GM12878 (cell line): ENCODE measurements around the gene SEC14L1. TPM values are rescaled to one million over a fixed set of nuclear protein-coding genes. Genes with fewer than 3 reads are reported as not detected.
A peak's percentile ranks its signal among the peaks of the same experiment; 100 is the strongest.

Experiments
- ATAC-seq: fragments of 200-7000 bp; cut with Tn5 transposase; 3 replicates; pipeline ENCODE4 v1.9.1; 2020; ENCODE audit warnings: mild to moderate bottlenecking, moderate library complexity
- BruUV-seq: library from RNA; stranded (reverse); fragments of 400-500 nt; replicated peaks from 2 replicates; lab custom pipeline; 2021; lab: Mats Ljungman, UMichigan
- CTCF ChIA-PET: fragments of 300-600 bp; sonication (Branson Sonifier 250); formaldehyde crosslinking; extraction: SDS; loops from one replicate; lab custom pipeline; 2021; ENCODE audit warnings: inconsistent platforms; lab: Yijun Ruan, JAX
- POLR2A ChIA-PET: fragments of 350-600 bp; formaldehyde crosslinking; extraction: SDS; loops from one replicate; lab custom pipeline; 2021; ENCODE audit warnings: inconsistent platforms; lab: Charles Lee
- RAD21 ChIA-PET: fragments of 300-600 bp; sonication (Branson Sonifier 250); formaldehyde crosslinking; loops from one replicate; lab custom pipeline; 2023; ENCODE audit warnings: antibody characterized with exemption; ENCODE audit not compliant: unreplicated experiment; lab: Charles Lee
- SMC1A ChIA-PET: fragments of 300-600 bp; sonication (Branson Sonifier 250); formaldehyde crosslinking; loops from one replicate; lab custom pipeline; 2023; ENCODE audit not compliant: unreplicated experiment, uncharacterized antibody; lab: Charles Lee
- DNase-seq: peaks from one replicate; pipeline ENCODE4 v3.0.0-alpha.2; 2011; ENCODE audit warnings: low read depth, low spot score
- FAIRE-seq: peaks from 3 replicates; lab custom pipeline; 2011; peaks lifted over from hg19 to GRCh38; lab: Jason Lieb, UNC
- H2AFZ ChIP-seq: 2 replicates; pipeline ENCODE4 v1.6.0; 2011; ENCODE audit warnings: low read depth, low read length, control low read depth; ENCODE audit not compliant: control insufficient read depth
- H3K27ac ChIP-seq: 2 replicates; pipeline ENCODE4 v1.5.1; 2011; ENCODE audit warnings: control low read depth; ENCODE audit not compliant: control insufficient read depth, insufficient read depth
- H3K27me3 ChIP-seq, 2 experiments: replicated peaks in 1 of 2; 2 replicates each; pipeline versions ENCODE4 v1.6.0 to v1.6.1; 2011; ENCODE audit warnings: low read length in 1 of 2; ENCODE audit not compliant: control insufficient read depth in 2 of 2, insufficient read depth in 2 of 2
- H3K36me3 ChIP-seq, 2 experiments: 2 replicates each; pipeline ENCODE4 v1.5.1; 2011; ENCODE audit warnings: low read length in 1 of 2; ENCODE audit not compliant: control insufficient read depth in 2 of 2, insufficient read depth in 2 of 2
- H3K4me1 ChIP-seq: 2 replicates; pipeline ENCODE4 v1.6.1; 2011; ENCODE audit warnings: mild to moderate bottlenecking, low read length, moderate library complexity, mixed read lengths; ENCODE audit not compliant: control insufficient read depth, insufficient read depth
- H3K4me2 ChIP-seq: 2 replicates; pipeline ENCODE4 v1.6.0; 2011; ENCODE audit warnings: control low read depth; ENCODE audit not compliant: control insufficient read depth, insufficient read depth
- H3K4me3 ChIP-seq: fragments of 200-600 bp; sonication (generic); 2 replicates; pipeline ENCODE4 v1.5.1; 2016
- H3K79me2 ChIP-seq: 2 replicates; pipeline ENCODE4 v1.6.0; 2011; ENCODE audit warnings: low read length; ENCODE audit not compliant: control insufficient read depth, insufficient read depth
- H3K9ac ChIP-seq: 2 replicates; pipeline ENCODE4 v1.8.0; 2011; ENCODE audit warnings: low read length, control low read depth, mixed read lengths; ENCODE audit not compliant: control insufficient read depth, insufficient read depth
- H3K9me3 ChIP-seq: replicated peaks from 3 replicates; pipeline ENCODE4 v1.5.1; 2011; ENCODE audit warnings: mild to moderate bottlenecking, low read length; ENCODE audit not compliant: control insufficient read depth, insufficient read depth
- H4K20me1 ChIP-seq: 2 replicates; pipeline ENCODE4 v1.6.0; 2011; ENCODE audit not compliant: control insufficient read depth, insufficient read depth
- ATF7 ChIP-seq: fragments of 450-650 bp; IDR thresholded peaks from 2 replicates; pipeline ENCODE4 v1.6.1; 2016; ENCODE audit warnings: low read depth, mild to moderate bottlenecking
- BMI1 ChIP-seq: fragments of 450-650 bp; IDR thresholded peaks from 2 replicates; pipeline ENCODE4 v1.6.1; 2016; ENCODE audit warnings: mild to moderate bottlenecking, moderate library complexity, borderline replicate concordance
- CHD2 ChIP-seq: IDR thresholded peaks from 2 replicates; pipeline ENCODE4 v1.6.1; 2011; ENCODE audit warnings: low read depth, low read length, improper control_type of control experiment, borderline replicate concordance
- DPF2 ChIP-seq: fragments of 450-650 bp; IDR thresholded peaks from 2 replicates; pipeline ENCODE4 v1.6.1; 2017; ENCODE audit warnings: mild to moderate bottlenecking
- FOS ChIP-seq: IDR thresholded peaks from 3 replicates; pipeline ENCODE4 v1.6.1; 2011; ENCODE audit warnings: borderline replicate concordance; ENCODE audit not compliant: insufficient read length; ENCODE audit errors: extremely low read depth
- KAT2A ChIP-seq: conservative IDR thresholded peaks from 2 replicates; pipeline ENCODE4 v1.6.1; 2011; ENCODE audit warnings: low read depth, low read length; ENCODE audit not compliant: control insufficient read depth
- PAX8 ChIP-seq: fragments of 450-650 bp; IDR thresholded peaks from 2 replicates; pipeline ENCODE4 v1.6.1; 2017; ENCODE audit warnings: mild to moderate bottlenecking, moderate library complexity
- POLR2AphosphoS2 ChIP-seq: IDR thresholded peaks from 2 replicates; pipeline ENCODE4 v1.6.1; 2011; ENCODE audit warnings: low read depth, mild to moderate bottlenecking, low read length, improper control_type of control experiment, moderate library complexity
- RAD21 ChIP-seq: IDR thresholded peaks from 2 replicates; pipeline ENCODE4 v1.6.1; 2011; ENCODE audit warnings: mild to moderate bottlenecking, low read depth, low read length, moderate library complexity; ENCODE audit not compliant: insufficient read depth
- TBL1XR1 ChIP-seq: IDR thresholded peaks from 2 replicates; pipeline ENCODE4 v1.6.1; 2012; ENCODE audit warnings: low read depth, low read length, improper control_type of control experiment
- ZNF207 ChIP-seq: fragments of 450-650 bp; IDR thresholded peaks from 2 replicates; pipeline ENCODE4 v1.6.1; 2014; ENCODE audit warnings: antibody characterized with exemption, mild to moderate bottlenecking, borderline replicate concordance
- WGBS: methylation state at CpG from one replicate; pipeline ENCODE4 v1.1.6; 2016; ENCODE audit warnings: low lambda C conversion rate; ENCODE audit not compliant: insufficient replicate concordance, insufficient coverage; ENCODE audit errors: missing lambda C conversion rate; 5-methylcytosine and 5-hydroxymethylcytosine counted together
- in situ Hi-C: fragments of 300-500 bp; cut with MboI; formaldehyde crosslinking; loops from 9 replicates; pipeline ENCODE4 v1.14.3; 2018; ENCODE audit warnings: mixed read lengths
- intact Hi-C: fragments of 100-400 bp; cut with micrococcal nuclease; formaldehyde crosslinking; loops from one replicate; pipeline ENCODE4 v1.14.2; 2022; ENCODE audit not compliant: unreplicated experiment
- polyA plus RNA-seq, 11 experiments: library from polyadenylated mRNA; depleted of rRNA in 4 of 11; unstranded in 6 of 11; stranded (reverse) in 5 of 11; fragments of >200 nt; fragmentation: Nextera tagmentation in 4 of 11; fragmentation: Illumina TruSeq in 1 of 11; extraction: Ambion mirVana in 4 of 11; extraction: Trizol in 1 of 11; gene quantifications; 1 replicate in 1 of 11; 2 replicates in 10 of 11; pipeline versions ENCODE4 v1.2.1 to v1.2.3, GENCODE V29; 2011 to 2016; ENCODE audit warnings: inconsistent platforms in 2 of 11, missing spikeins in 2 of 11, low read depth in 1 of 11
- total RNA-seq, 4 experiments: library from RNA; depleted of rRNA in 3 of 4; stranded (reverse); fragments of >200 nt in 3 of 4; fragmentation: Illumina TruSeq in 1 of 4; extraction: Trizol in 1 of 4; gene quantifications; 2 replicates each; pipeline versions ENCODE4 v1.2.1 to v1.2.3, GENCODE V29; 2013 to 2021
- TF ChIP-seq, protein P1 (sequence below): fragments of 450-650 bp; IDR thresholded peaks from 2 replicates; pipeline ENCODE4 v1.6.1; 2017; ENCODE audit warnings: mild to moderate bottlenecking
- TF ChIP-seq, protein P2 (sequence below): IDR thresholded peaks from 2 replicates; pipeline ENCODE4 v1.6.1; 2011; ENCODE audit warnings: borderline replicate concordance, low read depth, mild to moderate bottlenecking, moderate library complexity, mixed read lengths, low read length; ENCODE audit not compliant: insufficient read depth; ENCODE audit errors: extremely low read length

The SEC14L1 gene
- total and polyA plus RNA-seq, 10 of the 15 experiments (the other 5 are each of a cell fraction or from before 2014, with no cell fraction given): 6.3 to 66.1 (median 33.5) TPM

DNA sequence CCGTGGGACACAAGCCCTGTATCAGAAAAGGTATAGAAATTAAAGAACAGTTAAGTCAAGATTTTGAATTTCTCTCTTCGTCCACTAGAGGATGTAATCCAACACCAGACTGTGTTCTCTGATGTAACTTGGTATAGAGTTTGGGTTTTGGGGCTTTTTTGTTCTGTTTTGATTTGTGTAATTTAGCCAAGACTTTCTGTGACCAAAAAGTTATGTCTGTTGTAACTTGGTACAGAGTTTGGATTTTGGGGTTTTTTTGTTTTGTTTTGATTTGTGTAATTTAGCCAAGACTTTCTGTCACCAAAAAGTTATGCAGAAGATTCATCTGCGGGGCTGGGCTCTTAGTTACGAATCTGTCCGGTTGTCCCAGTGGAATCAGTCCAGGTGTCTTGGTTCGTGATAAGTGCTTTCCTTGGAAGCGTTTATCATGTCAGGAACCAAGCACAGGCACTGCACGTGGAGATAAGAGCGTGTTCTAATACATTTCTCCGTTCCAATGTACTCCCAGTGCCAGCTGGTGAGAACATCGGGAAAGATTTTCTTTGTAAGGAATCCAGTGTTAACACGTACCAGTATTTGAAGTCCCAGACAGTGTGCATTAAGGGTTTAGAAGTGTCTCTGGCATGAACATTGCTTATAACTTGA, 44.1 kb upstream of the SEC14L1 start (continued):
- TF ChIP-seq CHD2: no peak
- TF ChIP-seq RAD21: peak; percentile 91
- TF ChIP-seq, protein P1, sequence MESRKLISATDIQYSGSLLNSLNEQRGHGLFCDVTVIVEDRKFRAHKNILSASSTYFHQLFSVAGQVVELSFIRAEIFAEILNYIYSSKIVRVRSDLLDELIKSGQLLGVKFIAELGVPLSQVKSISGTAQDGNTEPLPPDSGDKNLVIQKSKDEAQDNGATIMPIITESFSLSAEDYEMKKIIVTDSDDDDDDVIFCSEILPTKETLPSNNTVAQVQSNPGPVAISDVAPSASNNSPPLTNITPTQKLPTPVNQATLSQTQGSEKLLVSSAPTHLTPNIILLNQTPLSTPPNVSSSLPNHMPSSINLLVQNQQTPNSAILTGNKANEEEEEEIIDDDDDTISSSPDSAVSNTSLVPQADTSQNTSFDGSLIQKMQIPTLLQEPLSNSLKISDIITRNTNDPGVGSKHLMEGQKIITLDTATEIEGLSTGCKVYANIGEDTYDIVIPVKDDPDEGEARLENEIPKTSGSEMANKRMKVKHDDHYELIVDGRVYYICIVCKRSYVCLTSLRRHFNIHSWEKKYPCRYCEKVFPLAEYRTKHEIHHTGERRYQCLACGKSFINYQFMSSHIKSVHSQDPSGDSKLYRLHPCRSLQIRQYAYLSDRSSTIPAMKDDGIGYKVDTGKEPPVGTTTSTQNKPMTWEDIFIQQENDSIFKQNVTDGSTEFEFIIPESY: no peak
- no peak for TF ChIP-seq BMI1
- peak; percentile 42; the same call in 1 of the 2 replicates for TF ChIP-seq ATF7
- TF ChIP-seq PAX8: no peak
- TF ChIP-seq POLR2AphosphoS2: no peak
- no peak for TF ChIP-seq TBL1XR1

DNA sequence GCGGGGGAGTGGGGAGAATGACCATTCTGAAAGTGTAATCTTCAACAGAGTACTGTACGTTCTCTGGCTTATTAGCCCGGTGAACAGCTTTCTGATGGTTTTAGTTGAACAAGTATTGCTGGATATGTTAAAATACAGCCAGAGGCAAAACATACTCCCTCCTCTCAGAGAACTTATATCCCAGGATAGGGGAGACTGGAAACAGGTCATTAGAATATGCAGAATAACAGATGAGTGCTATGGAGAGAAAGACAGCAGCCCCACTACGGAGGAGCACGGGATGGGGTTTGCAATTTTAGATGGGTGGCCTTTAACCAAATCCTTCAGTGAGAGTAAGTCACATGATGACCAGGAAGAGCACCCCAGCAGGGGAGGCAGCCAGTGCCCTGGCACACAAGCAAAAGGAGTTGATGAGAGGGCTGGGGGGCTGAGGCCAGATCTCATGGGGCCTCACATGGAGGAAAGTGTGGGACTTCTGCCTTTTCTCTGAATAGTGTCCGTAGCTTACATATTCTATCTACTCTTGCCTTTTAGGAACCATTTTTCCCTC, 43.1 kb upstream of the SEC14L1 start:
- POLR2A ChIA-PET: interaction anchor here (0.7 to 1.4 kb wide), 3 partner anchors 9 to 267 kb away, joined by 4 to 5 read pairs (median 4); no protein-coding TSS in a partner anchor
- H3K9ac ChIP-seq: no peak overlapping the region
- in situ Hi-C loops: no loop called here
- ATAC-seq (no peak), DNase-seq (no peak), FAIRE-seq (no peak)
- TF ChIP-seq ZNF207 (no peak), TBL1XR1 (no peak), KAT2A (no peak), FOS (no peak), DPF2 (no peak)
- TF ChIP-seq, protein P2, sequence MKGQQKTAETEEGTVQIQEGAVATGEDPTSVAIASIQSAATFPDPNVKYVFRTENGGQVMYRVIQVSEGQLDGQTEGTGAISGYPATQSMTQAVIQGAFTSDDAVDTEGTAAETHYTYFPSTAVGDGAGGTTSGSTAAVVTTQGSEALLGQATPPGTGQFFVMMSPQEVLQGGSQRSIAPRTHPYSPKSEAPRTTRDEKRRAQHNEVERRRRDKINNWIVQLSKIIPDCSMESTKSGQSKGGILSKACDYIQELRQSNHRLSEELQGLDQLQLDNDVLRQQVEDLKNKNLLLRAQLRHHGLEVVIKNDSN: no peak
- intact Hi-C loops: loop anchor here (5.0 kb wide), 1 partner anchor 90 kb away; no protein-coding TSS in a partner anchor
- H3K4me1 ChIP-seq: peaks cover 10% of the 10 kb centered on the region
- H3K27me3 ChIP-seq: no peaks in the 10 kb centered on the region
- SMC1A ChIA-PET: interaction anchor here (0.6 to 2.0 kb wide), 4 partner anchors 10 to 32 kb away, joined by 3 to 10 read pairs (median 5); no protein-coding TSS in a partner anchor
- H3K36me3 ChIP-seq: peaks cover 16 to 19% of the 10 kb centered on the region in 2 experiments
- no peak overlapping the region for H3K27ac ChIP-seq
- BruUV-seq: no TSS peak
- H3K9me3 ChIP-seq: no peaks in the 10 kb centered on the region
- H3K79me2 ChIP-seq: no peaks in the 10 kb centered on the region; the same call in 1 of the 2 replicates
- no peak overlapping the region for H3K4me2 ChIP-seq
- H2AFZ ChIP-seq: no peak overlapping the region
- RAD21 ChIA-PET: interaction anchor here (1.1 to 2.0 kb wide), 5 partner anchors 9 to 144 kb away, joined by 3 to 12 read pairs (median 7); no protein-coding TSS in a partner anchor
- H4K20me1 ChIP-seq: no peaks in the 10 kb centered on the region
- 75% methylated on average over 6 of the region's 6 CpGs for WGBS
- CTCF ChIA-PET: interaction anchor here (0.7 to 1.4 kb wide), 5 partner anchors 11 to 236 kb away, joined by 3 to 7 read pairs (median 3); no protein-coding TSS in a partner anchor
- H3K4me3 ChIP-seq: no peak overlapping the region
